ENCODE data around the gene PLXNB2. TPM values are rescaled to one million over a fixed set of nuclear protein-coding genes. Genes with fewer than 3 reads are reported as not detected.

Gene PLXNB2
- total RNA-seq, 1 donor from 2014 or later: 443 TPM

DNA sequence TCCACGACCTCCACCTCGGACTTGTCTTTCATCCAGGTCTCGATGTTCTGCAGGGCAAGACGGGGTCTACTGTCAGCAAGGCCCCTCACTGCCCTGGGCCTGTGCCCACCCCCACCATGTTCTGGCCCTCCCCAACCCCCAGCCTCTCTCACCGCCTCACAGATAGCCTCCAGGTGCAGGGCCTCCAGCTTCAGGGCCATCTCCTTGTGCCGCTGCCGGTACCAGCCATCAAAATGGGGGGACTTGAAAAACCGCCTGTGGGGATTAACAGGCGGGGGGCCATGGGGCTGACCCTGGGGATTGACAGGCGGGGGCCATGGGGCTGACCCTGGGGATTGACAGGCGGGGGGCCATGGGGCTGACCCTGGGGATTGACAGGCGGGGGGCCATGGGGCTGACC is 4.9 kb upstream of the PLXNB2 start:
- no peak for DNase-seq (ENCODE audit: low spot score)

DNA sequence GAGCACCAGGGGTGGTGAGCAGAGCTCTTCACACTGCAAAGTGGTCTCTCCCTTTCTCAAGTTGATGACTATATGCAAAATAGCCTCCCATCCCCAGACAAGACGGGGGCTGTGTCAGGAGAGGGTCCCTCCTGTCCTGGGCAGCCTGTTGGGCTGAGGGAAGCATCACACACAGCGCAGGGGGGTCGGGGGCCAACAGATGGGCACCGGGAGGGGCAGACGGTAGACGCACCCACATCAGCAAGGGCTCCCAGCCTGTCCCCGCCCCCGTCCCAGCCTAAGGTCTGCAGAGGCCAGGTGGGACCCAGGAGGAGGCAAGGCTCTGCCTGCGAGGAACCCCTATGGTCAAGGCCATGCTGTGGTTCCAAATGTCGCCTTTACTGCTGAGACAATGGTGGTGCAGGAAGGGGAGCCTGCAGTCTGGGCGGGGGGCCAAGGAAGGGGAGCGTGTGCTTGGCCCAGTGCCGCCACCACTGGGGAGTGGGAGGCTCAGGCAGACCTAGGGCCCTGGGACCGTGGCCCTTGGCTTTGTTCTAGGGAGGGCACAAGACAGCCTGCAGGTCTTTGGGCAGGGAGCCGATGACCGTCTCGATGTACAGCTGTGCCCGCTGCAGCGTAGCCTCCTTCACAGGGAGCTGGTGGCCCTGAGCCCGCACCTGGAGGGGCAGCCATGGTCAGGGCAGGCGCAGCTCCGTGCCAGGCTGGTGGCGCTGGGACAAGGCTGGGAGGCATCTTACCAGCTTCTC is 4.3 kb upstream of the PLXNB2 start:
- no peak for DNase-seq (ENCODE audit: low spot score)

DNA sequence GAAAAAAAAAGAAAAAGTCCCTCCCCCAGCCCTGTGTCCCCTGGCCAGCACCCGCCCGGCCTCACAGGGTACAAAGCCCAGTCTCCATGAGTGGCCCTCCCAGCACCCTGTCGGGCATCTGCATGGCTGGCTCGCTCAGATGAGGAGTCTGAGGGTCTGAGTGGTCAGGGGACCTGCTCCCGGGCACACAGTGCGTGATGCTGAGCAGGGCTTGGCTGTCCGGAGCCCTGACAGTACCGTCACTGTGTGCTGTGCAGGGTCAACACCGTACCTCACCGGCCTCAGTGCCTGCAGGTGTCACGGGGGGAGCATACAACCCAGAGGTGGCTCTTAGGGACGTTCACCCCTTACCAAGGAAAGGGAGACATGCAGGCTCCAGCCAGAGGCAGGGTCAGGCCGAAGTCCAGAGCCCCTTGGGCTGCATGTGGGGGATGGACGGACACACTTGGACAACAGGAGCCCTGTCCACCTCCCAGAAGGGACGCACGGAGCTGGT is 3.6 kb upstream of the PLXNB2 start:
- DNase-seq (ENCODE audit: low spot score): no peak

DNA sequence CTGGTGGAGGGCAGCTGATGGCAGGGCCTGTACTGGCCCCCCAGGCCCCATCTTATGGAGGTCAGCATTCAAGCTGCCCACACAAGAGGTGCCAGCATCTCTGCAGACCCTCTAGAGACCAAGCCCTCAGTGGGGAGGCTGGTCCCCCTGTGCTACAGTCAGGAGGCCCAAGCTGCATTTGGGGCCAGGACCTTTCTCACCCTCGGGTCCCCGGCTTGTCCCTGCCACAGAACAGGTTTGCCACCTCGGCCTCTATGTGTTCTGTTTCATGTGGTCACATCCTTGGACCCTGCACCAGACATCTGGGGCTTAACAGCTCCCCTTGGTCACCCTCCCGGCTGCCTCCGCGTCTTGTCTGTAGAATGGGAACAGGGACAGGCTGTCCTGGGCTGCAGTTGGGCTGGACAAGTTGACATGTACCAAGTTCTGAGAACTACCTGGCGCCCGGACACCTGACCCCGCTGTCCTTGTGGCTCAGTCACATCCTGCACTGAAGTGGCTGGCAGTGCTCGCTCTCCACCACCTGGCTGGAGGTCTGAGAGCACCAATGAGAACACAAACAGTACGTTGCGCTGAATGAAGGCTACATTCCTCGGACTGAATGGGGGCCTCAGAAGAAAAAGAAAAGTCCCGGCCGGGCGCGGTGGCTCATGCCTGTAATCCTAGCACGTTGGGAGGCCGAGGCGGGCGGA is 2.7 kb upstream of the PLXNB2 start:
- DNase-seq (ENCODE audit: low spot score): peak; percentile 42

DNA sequence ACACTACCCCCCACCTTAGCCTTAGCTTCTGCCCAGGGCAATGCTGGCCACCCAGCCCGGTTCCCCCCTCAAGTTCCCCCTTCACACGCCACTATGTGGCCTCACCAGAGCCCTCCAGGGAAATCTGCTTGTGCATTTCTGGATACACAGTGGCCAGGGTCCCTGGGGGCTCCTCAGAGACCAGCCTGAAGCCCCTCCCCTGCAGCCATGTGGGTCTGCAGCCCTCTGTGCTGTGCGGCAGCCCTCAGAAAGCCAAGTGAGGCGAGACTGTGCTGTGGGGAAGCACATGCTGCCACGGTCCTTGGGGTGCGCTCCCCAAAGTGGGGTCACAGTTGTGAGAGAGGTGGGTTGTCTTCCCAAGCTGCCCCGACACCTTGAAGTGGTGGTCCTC is 2.1 kb upstream of the PLXNB2 start:
- peak; percentile 41 for DNase-seq (ENCODE audit: low spot score)

DNA sequence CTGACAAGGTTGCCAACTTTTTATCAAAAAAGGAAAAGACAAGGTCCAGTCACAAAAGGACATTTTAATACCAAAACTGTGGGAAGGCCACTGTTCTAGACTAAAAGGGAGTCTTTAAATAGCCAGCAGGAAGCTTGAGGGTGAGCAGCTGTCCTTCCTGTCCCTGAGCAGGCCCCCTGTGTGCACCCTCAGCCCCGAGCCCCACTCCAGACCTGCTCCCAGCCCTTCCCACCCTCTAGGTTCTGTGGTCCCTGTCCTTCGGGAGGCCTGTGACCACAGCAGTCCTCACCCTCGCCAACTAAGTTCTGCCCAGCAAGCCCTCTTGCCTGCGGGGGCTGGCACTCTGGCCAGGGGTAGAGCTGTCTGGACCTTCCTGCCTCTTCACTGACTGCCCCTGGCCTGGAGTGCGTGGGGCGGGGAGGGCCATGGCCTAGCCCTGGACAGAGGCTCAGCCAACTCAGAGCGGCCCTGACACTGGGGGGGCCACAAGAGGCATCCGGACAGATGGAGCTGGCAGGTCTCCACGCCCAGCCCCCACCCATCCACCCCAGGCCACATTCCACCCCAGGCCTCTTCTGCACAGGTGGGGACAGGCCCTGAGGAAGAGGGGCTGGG is 1.6 kb upstream of the PLXNB2 start:
- DNase-seq (ENCODE audit: low spot score): peak; percentile 44

- peak; percentile 85 for DNase-seq (ENCODE audit: low spot score)
These were observed 1.1 kb upstream of the PLXNB2 start for GRCh38 chr22:50308597-50308935.

DNA sequence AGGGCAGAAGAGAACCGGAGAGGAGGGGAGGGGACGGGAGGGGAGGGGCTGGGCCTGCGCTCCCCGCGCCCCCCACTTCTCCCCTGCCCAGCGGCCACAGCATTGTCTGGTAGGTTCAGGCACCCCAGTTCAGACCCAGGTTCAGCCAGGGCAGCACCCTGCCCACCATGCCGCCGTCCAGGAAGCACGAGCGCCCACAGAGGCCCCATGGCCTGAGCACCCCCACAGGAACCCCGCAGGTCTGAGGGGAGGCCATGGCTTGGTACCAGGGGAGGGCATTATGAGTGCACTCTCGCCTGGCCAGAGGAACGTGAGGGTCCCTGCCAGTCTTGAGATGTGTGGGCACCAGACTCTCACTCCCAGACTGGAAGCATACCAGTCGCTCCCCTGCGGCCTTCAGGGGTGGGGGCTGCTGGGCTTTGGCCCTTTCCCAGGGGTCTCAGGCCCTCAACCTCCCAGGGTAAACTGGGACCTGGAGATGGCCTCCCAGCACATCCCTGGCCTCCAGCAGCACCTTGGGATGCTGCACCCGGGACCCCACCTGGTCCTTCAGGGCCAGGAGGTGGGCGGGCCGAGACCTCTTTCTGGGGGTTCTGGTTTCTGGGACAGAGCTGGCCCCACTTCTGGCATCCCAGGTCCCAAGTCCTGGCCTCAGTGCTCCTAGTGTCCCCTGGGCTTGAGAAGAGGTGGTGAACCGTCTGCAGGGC is 597 bp upstream of the PLXNB2 start:
- no peak for DNase-seq (ENCODE audit: low spot score)

DNA sequence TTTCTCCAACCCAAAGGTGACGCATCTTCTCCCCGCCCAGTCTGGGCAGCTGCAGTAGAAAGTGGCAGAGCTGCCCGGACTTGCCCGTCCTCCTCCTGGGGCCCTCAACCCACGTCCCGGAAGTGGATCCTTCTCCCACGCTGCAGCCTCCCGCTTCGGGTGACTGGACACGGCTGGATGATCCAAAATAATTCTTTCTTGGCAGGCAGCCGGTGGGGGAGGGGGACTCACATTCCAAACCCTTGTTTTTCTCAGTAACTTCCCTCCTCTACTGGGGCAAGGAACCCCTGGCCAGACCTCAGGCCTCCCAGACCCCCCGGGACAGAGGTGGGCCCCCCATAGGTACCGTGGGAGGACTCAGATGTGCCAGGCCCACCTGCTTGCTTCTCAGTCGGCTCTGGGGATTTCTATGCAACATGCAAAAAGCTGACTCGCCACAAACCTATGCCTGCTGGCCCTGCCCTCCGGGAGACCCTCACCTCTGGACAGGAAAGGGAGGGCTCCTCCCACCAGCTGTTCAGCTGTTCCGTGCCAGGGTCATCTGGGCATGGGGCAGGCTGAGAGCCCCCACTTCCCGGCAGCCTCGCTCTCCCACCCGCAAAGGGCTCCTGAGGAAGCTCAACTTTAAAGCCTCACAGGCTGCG is 1.4 kb downstream of the PLXNB2 start:
- peak; percentile 94 for DNase-seq (ENCODE audit: low spot score)

DNA sequence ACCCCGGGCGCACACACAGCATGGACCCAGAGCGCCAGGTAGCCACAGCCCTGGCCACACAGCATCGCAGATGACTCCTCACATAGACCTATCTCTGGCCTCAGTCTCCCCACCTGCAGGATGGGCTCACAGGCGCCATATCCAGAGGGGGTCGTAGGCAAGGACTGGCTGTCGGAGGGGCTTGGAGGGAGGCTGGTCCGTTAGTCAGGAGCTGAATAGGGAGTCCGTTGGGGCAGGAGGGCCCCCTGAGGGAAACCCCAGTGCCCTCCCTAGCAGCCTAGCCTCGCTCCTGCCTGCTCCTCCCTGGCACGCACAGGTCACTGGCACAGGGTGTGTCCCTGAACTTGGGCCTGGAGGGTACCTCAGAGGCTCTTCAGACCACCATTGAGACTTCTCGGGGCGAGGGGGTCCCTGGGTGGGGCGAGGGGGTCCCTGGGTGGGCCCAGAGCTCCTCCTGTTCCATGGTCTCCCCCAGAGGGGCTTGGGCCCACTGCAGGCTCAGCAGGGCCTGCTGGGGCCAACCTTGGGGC is 2.0 kb downstream of the PLXNB2 start:
- DNase-seq (ENCODE audit: low spot score): no peak

DNA sequence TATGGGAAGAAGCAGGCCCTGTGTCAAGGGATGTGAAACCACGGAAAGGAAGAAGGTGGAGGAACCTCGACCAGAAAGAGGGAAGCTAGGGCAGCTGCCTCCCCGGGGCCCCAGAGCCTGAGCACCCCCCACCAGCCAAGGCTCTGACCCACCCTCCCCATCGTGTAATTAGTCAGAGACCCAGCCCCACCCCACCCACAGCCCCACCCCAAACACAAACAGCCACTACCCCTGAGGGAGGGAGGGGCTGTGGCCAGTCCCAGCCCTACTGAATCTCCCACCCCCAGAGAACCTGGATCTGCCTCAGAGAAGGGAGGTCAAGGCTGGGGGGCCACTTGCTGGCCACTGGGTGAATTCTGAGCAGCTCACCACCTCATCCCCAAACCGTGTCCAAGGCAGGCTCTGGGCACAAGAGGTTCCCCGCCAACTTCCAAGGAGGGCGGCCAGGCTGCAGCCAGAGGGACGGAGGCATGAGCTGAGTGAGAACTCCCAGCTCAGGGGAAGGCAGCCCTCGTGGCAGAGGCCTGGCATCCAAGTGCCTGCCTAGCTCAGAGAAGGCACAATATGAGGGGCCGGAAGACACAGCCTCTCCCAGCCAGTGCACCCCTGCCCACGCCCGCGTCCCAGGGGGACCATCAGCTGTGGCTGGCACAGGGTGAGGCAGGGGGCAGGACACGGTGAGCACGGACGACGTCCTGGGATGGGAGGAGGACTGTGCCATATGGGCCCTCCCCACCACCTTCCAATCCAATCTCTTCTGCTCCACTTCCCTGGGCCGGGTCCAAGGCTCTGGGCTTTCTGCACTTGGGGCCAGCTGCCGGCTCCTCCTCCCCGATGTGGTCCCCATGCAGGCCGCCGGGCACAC is 2.7 kb downstream of the PLXNB2 start:
- DNase-seq (ENCODE audit: low spot score): no peak

- peak; percentile 81 for DNase-seq (ENCODE audit: low spot score)
These were observed 3.5 kb downstream of the PLXNB2 start for GRCh38 chr22:50303848-50304527.

GRCh38 chr22:50303515-50303847 is 4.0 kb downstream of the PLXNB2 start:
- no peak for DNase-seq (ENCODE audit: low spot score)

DNA sequence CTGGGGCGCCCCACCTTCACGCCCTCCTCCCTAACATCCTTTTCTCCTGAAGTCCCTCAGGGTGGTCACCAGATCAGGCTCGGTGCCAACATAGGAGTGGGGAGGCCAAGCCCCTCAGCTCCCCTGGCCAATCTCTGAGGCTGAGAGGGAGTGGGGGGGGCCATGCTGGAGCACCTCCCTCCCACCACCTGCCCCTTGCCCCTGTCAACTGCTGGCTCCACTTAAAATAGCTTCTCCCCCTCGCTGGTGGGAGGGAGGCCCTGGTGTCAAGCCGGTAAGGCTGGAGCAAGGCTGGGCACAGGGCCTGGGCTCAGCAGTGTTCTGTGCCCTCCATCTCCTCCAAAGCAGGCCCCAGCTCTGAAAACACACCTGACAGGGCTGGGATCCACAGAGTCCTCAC is 4.9 kb downstream of the PLXNB2 start:
- no peak for DNase-seq (ENCODE audit: low spot score)

GRCh38 chr22:50302041-50302541 is 5.4 kb downstream of the PLXNB2 start:
- DNase-seq (ENCODE audit: low spot score): no peak

- DNase-seq (ENCODE audit: low spot score): no peak
These were observed 5.9 kb downstream of the PLXNB2 start for GRCh38 chr22:50301581-50301991.

GRCh38 chr22:50300620-50301257 is 6.7 kb downstream of the PLXNB2 start:
- no peak for DNase-seq (ENCODE audit: low spot score)

- DNase-seq (ENCODE audit: low spot score): no peak
These were observed 7.4 kb downstream of the PLXNB2 start for GRCh38 chr22:50299785-50300619.

All from ureter (tissue), 1 donor.